Retinal pigment epithelial cell (primary cell): ENCODE data around the gene CCDC83.
"Not testable (repeated sequence)": the region's sequence is repeated elsewhere in the genome, so short reads cannot be mapped to it uniquely, and the experiment has no call there.

ENCODE experiments used
- DNase-seq: peaks from one replicate; pipeline ENCODE4 v3.0.0-alpha.2; 2010; ENCODE audit warnings: low read depth
- H3K4me3 ChIP-seq: 2 replicates; pipeline ENCODE4 v1.5.1; 2011; ENCODE audit warnings: mild to moderate bottlenecking, low read length, control low read depth, moderate library complexity
- TF ChIP-seq, protein P1 (sequence below): conservative IDR thresholded peaks from 2 replicates; pipeline ENCODE4 v1.5.1; 2011; ENCODE audit warnings: low read depth, low read length, control low read depth, inconsistent platforms

CCDC83 gene

DNA sequence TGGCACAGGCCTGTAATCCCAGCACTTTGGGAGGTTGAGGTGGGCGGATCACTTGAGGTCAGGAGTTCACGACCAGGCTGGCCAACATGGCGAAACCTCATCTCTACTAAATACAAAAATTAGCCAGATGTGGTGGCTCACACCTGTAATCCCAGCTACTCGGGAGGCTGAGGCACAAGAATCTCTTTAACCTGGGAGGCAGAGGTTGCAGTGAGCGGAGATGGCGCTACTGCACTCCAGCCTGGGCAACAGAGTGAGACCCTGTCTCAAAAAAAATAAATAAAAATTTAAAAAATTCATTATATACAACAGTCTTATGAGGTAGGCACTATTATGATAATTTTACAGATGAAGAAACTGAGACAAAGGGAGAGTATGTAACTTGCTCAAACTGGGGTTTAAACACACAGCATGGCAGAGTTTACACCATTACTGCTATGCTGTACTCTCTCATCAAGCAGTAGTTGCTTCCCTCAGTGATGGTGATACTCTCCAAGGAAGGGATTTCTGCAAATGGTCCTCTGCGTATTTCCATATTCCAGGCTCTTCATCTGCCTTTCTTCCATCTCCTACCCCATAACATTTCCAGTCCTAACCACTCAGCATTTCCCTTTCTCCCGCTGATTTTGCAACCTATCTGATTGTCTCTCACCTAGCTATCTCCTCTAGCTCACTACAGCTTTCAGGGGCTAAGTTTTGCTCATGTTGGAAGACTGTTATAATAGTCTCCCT, 95.3 kb downstream of the CCDC83 start:
- DNase-seq, result no peak
- TF ChIP-seq, protein P1, sequence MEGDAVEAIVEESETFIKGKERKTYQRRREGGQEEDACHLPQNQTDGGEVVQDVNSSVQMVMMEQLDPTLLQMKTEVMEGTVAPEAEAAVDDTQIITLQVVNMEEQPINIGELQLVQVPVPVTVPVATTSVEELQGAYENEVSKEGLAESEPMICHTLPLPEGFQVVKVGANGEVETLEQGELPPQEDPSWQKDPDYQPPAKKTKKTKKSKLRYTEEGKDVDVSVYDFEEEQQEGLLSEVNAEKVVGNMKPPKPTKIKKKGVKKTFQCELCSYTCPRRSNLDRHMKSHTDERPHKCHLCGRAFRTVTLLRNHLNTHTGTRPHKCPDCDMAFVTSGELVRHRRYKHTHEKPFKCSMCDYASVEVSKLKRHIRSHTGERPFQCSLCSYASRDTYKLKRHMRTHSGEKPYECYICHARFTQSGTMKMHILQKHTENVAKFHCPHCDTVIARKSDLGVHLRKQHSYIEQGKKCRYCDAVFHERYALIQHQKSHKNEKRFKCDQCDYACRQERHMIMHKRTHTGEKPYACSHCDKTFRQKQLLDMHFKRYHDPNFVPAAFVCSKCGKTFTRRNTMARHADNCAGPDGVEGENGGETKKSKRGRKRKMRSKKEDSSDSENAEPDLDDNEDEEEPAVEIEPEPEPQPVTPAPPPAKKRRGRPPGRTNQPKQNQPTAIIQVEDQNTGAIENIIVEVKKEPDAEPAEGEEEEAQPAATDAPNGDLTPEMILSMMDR, result no peak
- no peak overlapping the region for H3K4me3 ChIP-seq

DNA sequence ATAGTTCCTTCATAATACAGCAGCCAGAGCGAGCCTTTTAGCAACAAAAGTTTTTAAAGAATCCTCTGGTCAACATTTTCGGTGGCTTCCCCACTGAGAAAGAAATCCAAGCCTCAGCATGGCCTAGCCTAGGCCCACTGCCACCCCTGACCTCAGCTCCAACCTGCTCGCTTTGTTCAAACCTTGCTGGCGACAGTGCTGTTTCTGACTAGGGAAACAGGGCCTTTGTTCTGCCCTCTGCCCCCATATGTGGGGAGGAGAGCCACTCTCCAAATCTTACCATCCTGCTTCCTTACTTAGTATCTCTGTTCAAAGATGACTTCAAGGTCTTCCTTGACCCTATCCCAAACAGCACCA, 95.8 kb downstream of the CCDC83 start:
- H3K4me3 ChIP-seq, result no peak overlapping the region
- TF ChIP-seq, protein P1, result no peak
- no peak for DNase-seq

DNA sequence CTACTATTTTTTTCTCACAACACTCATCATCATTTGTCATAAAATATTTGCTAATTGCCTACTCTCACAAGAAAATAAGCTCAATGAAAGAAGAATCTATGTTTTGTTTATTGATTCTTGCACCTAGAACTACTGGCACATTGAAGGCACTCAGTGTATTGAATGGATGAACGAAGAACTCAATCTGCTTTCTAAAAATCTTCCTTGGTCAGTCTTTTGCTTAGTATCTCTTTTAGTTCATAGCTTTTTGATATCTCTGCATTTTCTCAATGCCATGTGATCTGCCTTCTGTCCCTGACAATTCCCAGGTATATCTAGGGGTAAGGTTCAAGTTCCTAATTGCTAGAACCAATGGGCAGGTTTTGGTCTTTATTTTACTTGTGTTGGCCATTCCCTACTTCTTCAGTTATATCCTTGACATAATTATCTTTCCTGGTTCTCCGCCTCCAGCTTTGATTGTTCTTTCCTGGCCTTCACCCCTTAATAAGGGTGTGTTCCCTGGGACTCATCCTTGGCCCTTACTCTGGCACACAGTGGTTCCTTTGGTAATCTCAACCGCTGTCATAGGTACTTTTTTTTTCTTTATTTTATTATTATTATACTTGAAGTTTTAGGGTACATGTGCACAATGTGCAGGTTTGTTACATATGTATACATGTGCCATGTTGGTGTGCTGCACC, 96.4 kb downstream of the CCDC83 start:
- DNase-seq, result no peak
- no peak overlapping the region for H3K4me3 ChIP-seq
- TF ChIP-seq, protein P1, result no peak

DNA sequence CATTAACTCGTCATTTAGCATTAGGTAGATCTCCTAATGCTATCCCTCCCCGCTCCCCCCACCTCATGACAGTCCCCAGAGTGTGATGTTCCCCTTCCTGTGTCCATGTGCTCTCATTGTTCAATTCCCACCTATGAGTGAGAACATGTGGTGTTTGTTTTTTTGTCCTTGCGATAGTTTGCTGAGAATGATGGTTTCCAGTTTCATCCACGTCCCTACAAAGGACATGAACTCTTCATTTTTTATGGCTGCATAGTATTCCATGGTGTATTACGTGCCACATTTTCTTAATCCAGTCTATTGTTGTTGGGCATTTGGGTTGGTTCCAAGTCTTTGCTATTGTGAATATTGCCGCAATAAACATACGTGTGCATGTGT, 96.9 kb downstream of the CCDC83 start:
- H3K4me3 ChIP-seq, DNase-seq: not testable (repeated sequence)

DNA sequence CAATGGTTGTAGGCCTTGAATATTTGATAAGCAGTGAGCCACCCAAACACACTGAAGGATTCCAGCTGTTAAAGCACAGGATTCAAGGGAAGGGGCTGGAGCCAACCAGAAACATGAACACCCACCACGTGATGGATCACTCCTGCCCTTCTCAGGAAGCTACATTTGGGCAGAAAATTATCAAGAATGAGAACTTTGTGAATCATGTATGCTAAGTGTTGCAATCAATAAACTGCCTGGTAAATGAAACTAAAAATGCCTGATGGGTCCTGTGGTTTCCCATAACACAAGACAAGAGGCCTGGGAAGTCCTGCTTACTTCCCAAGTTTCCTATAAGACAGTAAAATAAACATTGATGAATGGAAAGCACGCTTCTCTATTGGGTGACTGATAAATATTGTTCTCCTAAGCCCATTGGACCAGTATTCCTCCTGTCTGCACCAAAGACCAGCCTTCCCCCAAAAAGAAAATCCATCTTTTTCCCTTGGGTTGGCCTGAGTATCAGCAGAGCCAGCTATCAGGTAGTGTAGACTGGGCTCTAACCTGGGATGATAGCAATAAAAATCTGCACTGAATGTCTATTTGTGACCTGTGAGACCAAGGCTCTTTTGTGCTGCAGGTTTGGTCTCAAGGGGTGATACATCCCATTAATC, 98.4 kb downstream of the CCDC83 start:
- DNase-seq, result no peak
- H3K4me3 ChIP-seq, result no peak overlapping the region
- TF ChIP-seq, protein P1, result no peak

DNA sequence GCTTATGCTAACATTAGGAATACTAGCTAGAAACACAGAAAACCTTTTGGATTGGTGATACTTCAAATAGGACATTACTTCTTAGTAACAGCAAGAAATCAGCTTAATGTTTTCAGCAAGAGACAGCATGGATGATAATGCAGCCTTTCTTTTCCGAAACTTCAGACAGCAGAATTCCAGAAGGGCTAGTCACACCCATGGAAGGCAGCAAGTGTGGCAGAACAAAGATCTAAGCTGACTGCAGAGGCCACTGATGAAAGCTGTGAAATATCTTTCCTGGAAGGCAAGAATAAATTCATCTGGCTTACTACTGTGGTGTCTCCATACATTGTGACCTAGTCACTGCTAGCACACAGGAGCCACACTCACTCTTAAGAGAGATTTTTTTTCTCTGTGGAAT, 100.3 kb downstream of the CCDC83 start:
- TF ChIP-seq, protein P1, result no peak
- DNase-seq, result no peak
- no peak overlapping the region for H3K4me3 ChIP-seq

DNA sequence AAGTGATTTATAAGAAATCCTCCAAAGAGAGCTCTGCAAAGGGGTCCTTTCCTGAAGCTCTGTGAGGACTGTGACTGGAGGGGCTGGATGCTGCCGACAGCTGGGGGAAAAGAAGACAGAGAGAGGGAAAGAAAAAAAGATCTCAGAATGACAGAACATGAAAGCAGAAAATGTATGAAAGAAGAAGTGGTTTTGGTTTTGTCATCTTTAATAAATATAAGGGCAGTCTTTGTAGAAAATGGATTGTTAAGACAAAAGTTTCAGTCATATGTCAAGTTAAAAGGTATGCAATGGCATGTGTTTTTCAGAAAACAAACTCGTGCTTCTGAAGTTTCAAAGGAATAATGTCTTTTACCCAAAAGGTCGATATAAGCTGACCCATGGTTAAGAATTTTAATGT, 105.5 kb downstream of the CCDC83 start:
- TF ChIP-seq, protein P1, result no peak
- H3K4me3 ChIP-seq, result no peak overlapping the region
- DNase-seq, result no peak
